H1 (cell line): ENCODE data around the gene TMEM107. TPM values are rescaled to one million over a fixed set of nuclear protein-coding genes. Genes with fewer than 3 reads are reported as not detected.
A peak's percentile ranks its signal among the peaks of the same experiment; 100 is the strongest.

Source experiments
- ATF2 ChIP-seq: IDR thresholded peaks from 2 replicates; pipeline ENCODE4 v1.6.1; 2012; ENCODE audit warnings: low read length, inconsistent platforms
- BRCA1 ChIP-seq: IDR thresholded peaks from 2 replicates; pipeline ENCODE4 v1.6.1; 2012; ENCODE audit warnings: low read depth, low read length, improper control_type of control experiment
- CEBPB ChIP-seq: IDR thresholded peaks from 2 replicates; pipeline ENCODE4 v1.6.1; 2012; ENCODE audit warnings: low read depth, low read length
- CHD2 ChIP-seq: IDR thresholded peaks from 2 replicates; pipeline ENCODE4 v1.6.1; 2012; ENCODE audit warnings: low read length, improper control_type of control experiment
- EP300 ChIP-seq, 2 experiments: IDR thresholded peaks; 1 replicate in 1 of 2; 2 replicates in 1 of 2; pipeline ENCODE4 v1.6.1; 2011 to 2012; ENCODE audit warnings: low read depth in 2 of 2, low read length in 2 of 2, mild to moderate bottlenecking in 2 of 2, borderline replicate concordance in 1 of 2, inconsistent platforms in 1 of 2, moderate library complexity in 1 of 2
- HDAC2 ChIP-seq, 2 experiments: fragments of 300-600 bp in 1 of 2; sonication (generic) in 1 of 2; IDR thresholded peaks; 2 replicates each; pipeline ENCODE4 v1.6.1; 2011 to 2012; ENCODE audit warnings: low read depth in 2 of 2, low read length in 2 of 2, mild to moderate bottlenecking in 2 of 2, moderate library complexity in 2 of 2, borderline replicate concordance in 1 of 2, inconsistent platforms in 1 of 2
- JUN ChIP-seq: IDR thresholded peaks from 2 replicates; pipeline ENCODE4 v1.6.1; 2011; ENCODE audit warnings: low read depth, mild to moderate bottlenecking, improper control_type of control experiment, low read length
- KDM4A ChIP-seq: IDR thresholded peaks from one replicate; pipeline ENCODE4 v1.7.1; 2012; ENCODE audit warnings: low read depth, mild to moderate bottlenecking, moderate library complexity, low read length, inconsistent platforms; ENCODE audit not compliant: severe bottlenecking
- KDM5A ChIP-seq: fragments of 200-600 bp; IDR thresholded peaks from 2 replicates; pipeline ENCODE4 v1.7.1; 2012; ENCODE audit warnings: mild to moderate bottlenecking, low read length, inconsistent platforms, mixed read lengths
- MAFK ChIP-seq: IDR thresholded peaks from 2 replicates; pipeline ENCODE4 v1.6.1; 2012; ENCODE audit warnings: low read depth, mild to moderate bottlenecking, improper control_type of control experiment, low read length
- NANOG ChIP-seq: IDR thresholded peaks from 2 replicates; pipeline ENCODE4 v1.6.1; 2011; ENCODE audit warnings: low read length, low read depth, mild to moderate bottlenecking, inconsistent platforms; ENCODE audit not compliant: insufficient read depth, poor library complexity, severe bottlenecking
- POLR2A ChIP-seq, 2 experiments: IDR thresholded peaks; 1 replicate in 1 of 2; 2 replicates in 1 of 2; pipeline ENCODE4 v1.6.1; 2011; ENCODE audit warnings: low read depth in 2 of 2, low read length in 2 of 2, mild to moderate bottlenecking in 2 of 2; ENCODE audit errors: control extremely low read depth in 1 of 2
- POU5F1 ChIP-seq: IDR thresholded peaks from 2 replicates; pipeline ENCODE4 v1.6.1; 2011; ENCODE audit warnings: low read depth, mild to moderate bottlenecking, low read length, moderate library complexity
- RAD21 ChIP-seq, 2 experiments: IDR thresholded peaks in 1 of 2; conservative IDR thresholded peaks in 1 of 2; 2 replicates each; pipeline ENCODE4 v1.6.1; 2011; ENCODE audit warnings: low read depth in 2 of 2, low read length in 2 of 2, improper control_type of control experiment in 1 of 2, inconsistent platforms in 1 of 2, mild to moderate bottlenecking in 1 of 2, moderate library complexity in 1 of 2
- RNF2 ChIP-seq: fragments of 200-900, 300-1000 bp; sonication (generic); IDR thresholded peaks from 2 replicates; pipeline ENCODE4 v1.7.1; 2016; ENCODE audit warnings: borderline replicate concordance, low read depth, mild to moderate bottlenecking, antibody characterized with exemption, low read length; ENCODE audit not compliant: poor library complexity, severe bottlenecking; ENCODE audit errors: missing control alignments
- RXRA ChIP-seq: IDR thresholded peaks from 2 replicates; pipeline ENCODE4 v1.6.1; 2011; ENCODE audit warnings: low read depth, mild to moderate bottlenecking, low read length, moderate library complexity; ENCODE audit not compliant: insufficient read depth
- SP1 ChIP-seq: IDR thresholded peaks from 2 replicates; pipeline ENCODE4 v1.6.1; 2011; ENCODE audit warnings: low read depth, low read length
- SP4 ChIP-seq: IDR thresholded peaks from 2 replicates; pipeline ENCODE4 v1.6.1; 2012; ENCODE audit warnings: low read length, inconsistent platforms
- SRF ChIP-seq: IDR thresholded peaks from 2 replicates; pipeline ENCODE4 v1.6.1; 2011; ENCODE audit warnings: mild to moderate bottlenecking, low read depth, low read length, moderate library complexity
- TAF7 ChIP-seq: optimal IDR thresholded peaks from 2 replicates; pipeline ENCODE3; 2011; ENCODE audit warnings: low read depth, mild to moderate bottlenecking, inconsistent platforms, low read length, moderate library complexity, borderline replicate concordance
- TEAD4 ChIP-seq: IDR thresholded peaks from 2 replicates; pipeline ENCODE4 v1.6.1; 2012; ENCODE audit warnings: low read depth, low read length, inconsistent platforms, mixed read lengths
- polyA plus RNA-seq, 7 experiments: library from polyadenylated mRNA; depleted of rRNA in 3 of 7; stranded (reverse) in 5 of 7; unstranded in 2 of 7; fragments of >200 nt in 5 of 7; fragments of 200-250 nt in 2 of 7; gene quantifications; 1 replicate in 5 of 7; 2 replicates in 1 of 7; 4 replicates in 1 of 7; pipeline versions ENCODE4 v1.2.1 to v1.2.3, GENCODE V29; 2011 to 2013; ENCODE audit warnings: missing spikeins in 2 of 7, mixed read lengths in 2 of 7
- total RNA-seq: library from RNA; stranded (reverse); fragmentation: NEBNext Ultra II Directional; extraction: Animal tissue kit (Norgen Biotek cat#: 25700); gene quantifications from 2 replicates; pipeline ENCODE4 v1.2.1, GENCODE V29; 2021

TMEM107 gene
- total and polyA plus RNA-seq, 2 of the 8 experiments (the other 6 are each of a cell fraction or from before 2014, with no cell fraction given): 17.3 to 21.5 TPM

GRCh38 chr17:8173056-8173870 is 2.9 kb downstream of the TMEM107 start (continued):
- TF ChIP-seq KDM4A (peak; percentile 26), SP4 (peak; percentile 96), NANOG (peak; percentile 59), POLR2A (IDR thresholded peaks at IDR 0.05; ENCODE audit: control extremely low read depth in 1 of 2, low read depth in 2 of 2, low read length in 2 of 2) (peak; percentile 100), ATF2 (peak; percentile 99), SRF (0 out of 2 replicates have a peak, but pooled peaks have one; percentile 23), SP1 (peak; percentile 95), TAF7 (peak; percentile 100), MAFK (peak; percentile 68), HDAC2 (IDR thresholded peaks at IDR 0.05; ENCODE audit: borderline replicate concordance in 1 of 2, low read depth in 2 of 2, low read length in 2 of 2) (peak in 1 of 2 experiments; percentile 44; a peak in 1 of 4 replicates), CEBPB (peak; percentile 97), BRCA1 (peak; percentile 27; the same call in 1 of the 2 replicates), KDM5A (no peak), CHD2 (peak; percentile 78), JUN (peak; percentile 46; the same call in 1 of the 2 replicates), RXRA (no peak), POU5F1 (peak; percentile 36; the same call in 1 of the 2 replicates), TEAD4 (peak; percentile 58; the same call in 1 of the 2 replicates), RAD21 (IDR thresholded peaks at IDR 0.05 in 1 of 2, conservative IDR thresholded peaks at IDR 0.05 in 1 of 2; ENCODE audit: low read depth in 2 of 2, low read length in 2 of 2) (0 out of 4 replicates have a peak, but pooled peaks of 1 of the 2 experiments have one; percentile 0), RNF2 (no peak), EP300 (IDR thresholded peaks at IDR 0.05; ENCODE audit: borderline replicate concordance in 1 of 2, low read depth in 2 of 2, low read length in 2 of 2) (peak in 1 of 2 experiments; percentile 57; a peak in 1 of 3 replicates)
